HG02678 (cell line): ENCODE results near the gene MAT2A.
"Not testable (repeated sequence)": the region's sequence is repeated elsewhere in the genome, so short reads cannot be mapped to it uniquely, and the experiment has no call there.

Experiments used
- ATAC-seq: cut with Tn5 transposase; IDR thresholded peaks from one replicate; pipeline ENCODE4 v1.9.1; 2021; ENCODE audit warnings: mild to moderate bottlenecking, moderate library complexity; ENCODE audit not compliant: unreplicated experiment

The MAT2A gene

GRCh38 chr2:85578243-85579180, 39.5 kb downstream of the MAT2A start:
- peak; percentile 49 for ATAC-seq

DNA sequence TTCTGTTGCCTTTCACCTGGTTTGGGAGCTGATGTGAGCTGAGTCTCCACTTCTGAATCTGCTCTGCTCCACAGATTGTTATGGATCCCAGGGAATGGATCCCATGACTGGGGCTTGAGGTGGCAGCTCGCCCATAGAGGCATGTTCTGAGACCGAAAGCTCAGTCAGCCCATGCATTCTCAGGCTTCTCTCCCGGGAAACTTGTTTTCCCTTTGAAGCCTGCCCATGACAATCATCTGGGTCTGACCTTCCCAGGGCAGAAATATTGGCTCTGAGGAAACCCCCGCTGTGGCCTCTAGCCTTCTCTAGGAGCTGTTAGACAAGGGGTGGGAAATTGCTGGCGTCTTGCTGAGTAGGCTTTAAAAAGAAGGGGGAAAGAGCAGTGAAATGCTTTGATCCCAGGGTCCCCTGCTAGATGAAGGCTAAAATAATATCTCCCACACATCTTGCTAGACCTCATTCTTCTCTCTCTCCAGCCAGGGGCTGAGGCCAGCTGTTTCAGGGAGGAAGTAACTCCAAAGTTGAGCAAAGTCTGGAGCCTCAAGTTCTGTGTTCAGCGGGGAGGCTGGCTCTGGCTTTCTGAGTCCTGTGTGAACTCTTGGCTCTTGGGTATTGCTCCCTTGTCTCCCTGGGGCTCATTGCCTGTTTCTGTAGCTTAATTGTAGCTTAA, 40.4 kb downstream of the MAT2A start:
- no peak for ATAC-seq

DNA sequence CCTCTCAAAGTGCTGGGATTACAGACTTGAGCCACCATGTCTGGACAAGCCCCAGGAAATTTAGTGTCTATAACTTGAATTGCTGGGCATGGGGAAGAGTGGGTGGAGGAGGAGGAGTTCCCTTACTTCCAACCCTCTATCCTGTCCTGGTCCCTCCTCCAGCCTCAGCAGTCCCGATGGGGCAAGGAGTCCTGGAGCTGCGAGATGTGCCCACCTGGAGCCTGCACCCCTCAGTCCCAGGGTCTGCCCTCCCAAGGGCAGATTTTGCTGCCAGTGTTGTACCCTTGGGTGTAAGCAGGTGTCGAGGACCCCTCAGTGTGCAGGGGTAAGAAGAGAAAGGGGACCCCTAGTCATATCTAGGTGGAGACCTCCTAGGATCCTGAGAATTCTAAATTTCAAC, 41.2 kb downstream of the MAT2A start:
- ATAC-seq, result no peak

DNA sequence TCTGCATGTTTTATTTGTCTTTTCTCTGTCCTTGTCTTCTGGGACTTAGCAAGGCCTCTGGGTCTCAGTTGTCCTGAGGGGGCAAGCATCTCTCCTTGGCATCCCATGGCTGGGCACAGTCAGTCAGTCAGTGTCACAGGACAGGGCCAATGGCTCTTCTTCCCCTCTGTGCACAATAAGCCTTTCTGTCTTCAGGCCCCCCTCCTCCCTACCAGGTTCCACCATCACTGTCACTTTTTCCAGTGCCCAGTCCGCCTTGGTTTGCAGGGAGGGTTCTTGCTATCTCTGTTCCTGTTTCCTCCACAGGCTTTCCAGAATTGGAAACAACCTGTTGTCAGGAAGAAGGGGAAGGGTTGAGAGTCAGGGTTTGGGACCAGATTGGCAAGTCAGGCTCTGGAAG, 43.5 kb downstream of the MAT2A start:
- no peak for ATAC-seq

DNA sequence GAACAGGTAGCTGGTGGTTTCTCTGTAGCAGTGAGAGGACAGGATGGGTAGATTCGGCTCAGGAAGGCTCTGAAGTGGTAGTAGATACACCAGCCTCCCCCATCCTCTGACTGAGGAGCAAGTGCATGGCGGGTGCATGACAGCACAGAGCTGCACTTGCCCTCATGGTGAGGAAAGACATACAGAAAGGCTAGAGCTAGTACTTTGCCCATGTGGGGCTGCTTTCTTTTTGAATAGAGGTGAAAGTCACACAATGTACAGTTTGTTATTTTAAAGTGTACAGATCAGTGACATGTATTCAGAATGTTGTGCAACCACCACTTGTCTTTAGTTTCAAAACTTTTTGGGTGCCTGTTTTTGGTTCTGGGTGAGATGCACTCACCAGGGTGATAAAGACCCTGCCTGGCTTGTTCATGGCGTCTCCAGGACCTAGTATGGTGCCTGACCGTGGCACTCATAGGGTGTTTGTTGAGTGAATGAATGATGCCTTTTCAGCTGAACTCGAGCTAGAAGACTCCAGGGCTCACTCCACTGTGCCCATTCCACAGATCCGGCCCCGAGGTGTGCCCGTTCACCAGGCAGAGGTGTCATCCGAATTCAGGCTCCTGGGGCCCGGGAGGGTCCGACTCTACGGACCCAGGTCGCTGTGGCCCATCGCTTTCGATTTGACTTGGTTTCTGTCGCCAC, 44.8 kb downstream of the MAT2A start:
- ATAC-seq, result peak; percentile 14

- peak; percentile 62 for ATAC-seq
Measured at GRCh38 chr2:85584354-85584856, 45.4 kb downstream of the MAT2A start, which contains the start of gene VAMP5. Gene VAMP5 (plus strand): TSS chr2:85584431. CDS start chr2:85584491, 60 bp downstream.

DNA sequence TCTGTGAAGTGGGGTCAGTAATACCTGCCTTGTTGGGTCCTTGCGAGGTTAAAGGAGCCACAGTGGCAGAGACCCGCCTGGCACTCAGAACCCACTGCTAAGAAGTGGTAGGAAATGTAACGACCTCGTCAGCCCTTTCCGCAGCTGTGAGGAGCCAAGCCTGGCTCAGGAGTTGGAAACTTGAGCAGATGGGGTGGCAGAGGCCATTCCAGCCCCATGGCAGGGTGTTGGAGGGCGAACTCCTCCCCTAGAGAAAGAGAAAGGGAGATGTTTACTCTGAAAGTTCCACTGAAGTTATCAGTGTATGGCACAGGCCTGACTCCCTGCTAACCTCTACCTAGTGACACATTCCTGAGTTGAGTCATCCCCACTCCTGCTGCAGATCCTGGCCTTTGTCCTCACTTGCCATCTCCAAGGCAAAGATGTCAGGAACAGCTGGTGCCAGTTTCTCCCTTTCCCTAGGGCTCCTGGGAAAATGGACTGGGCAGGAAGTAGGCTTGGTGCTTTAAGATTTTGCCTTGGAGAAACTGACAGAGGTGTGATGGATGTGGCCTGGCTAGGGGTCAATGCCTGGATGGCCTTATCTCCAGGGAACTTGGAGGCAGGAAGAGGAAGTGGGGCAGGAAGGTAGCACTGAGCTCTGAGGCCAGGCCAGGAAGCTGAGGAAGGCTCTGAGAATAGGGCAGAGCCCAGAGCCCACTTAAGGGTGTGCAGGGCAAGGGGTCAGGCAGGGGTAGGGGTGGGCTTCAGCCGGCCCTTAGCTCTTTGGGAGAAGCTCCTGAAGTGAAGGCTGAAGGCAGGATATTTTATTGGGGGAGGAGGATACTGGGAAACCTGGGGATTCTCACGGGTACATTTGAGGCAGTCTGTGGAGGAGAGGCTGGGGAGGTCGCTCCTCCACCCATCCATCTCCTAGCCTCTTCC, 46.2 kb downstream of the MAT2A start:
- ATAC-seq, result peak; percentile 51

- ATAC-seq, result no peak
Measured at GRCh38 chr2:85585781-85586105, 46.8 kb downstream of the MAT2A start.

DNA sequence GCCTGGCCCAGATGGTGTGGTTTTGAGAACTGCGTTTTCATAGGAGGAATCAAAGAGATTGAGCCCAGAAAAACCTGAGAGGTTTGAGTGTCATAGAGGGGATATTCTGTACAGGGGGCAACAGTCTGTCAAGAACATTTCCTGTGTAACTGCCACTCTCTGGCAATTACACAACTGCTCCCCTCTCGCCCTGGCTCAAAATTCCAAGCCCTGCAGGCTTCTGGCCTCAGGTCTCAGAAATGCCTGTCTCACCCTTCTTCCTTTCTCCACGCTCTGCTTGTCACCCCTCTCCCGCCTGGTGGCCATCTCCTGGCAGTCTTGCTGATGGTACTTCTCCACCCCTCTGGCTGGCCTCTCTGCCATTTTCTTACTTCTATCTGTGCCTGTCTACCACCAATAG, 49.3 kb downstream of the MAT2A start:
- no peak for ATAC-seq

GRCh38 chr2:85588645-85589044, 49.7 kb downstream of the MAT2A start:
- ATAC-seq, result no peak

DNA sequence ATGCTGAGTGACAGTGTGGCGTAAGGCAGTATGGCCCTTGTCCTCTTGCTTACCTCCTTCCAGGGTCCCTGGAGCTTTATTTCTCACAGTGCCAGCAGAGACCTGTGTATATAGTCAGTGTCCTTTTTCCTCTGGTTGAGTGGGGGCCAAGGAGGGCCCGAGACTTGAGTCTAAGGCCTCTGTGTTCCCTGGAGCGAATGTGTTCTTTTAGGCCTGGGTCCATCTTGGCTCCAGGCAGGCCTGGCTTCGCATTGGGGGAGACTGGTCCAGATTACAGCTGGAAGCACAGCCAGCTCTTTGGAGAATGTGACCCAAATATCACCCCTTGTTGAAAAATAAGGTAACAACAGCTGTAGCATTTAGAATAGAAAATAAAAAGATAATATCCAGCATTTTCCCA, 50.2 kb downstream of the MAT2A start:
- no peak for ATAC-seq

GRCh38 chr2:85589982-85590791, 51.2 kb downstream of the MAT2A start:
- no peak for ATAC-seq

- ATAC-seq, result no peak
Measured at GRCh38 chr2:85590950-85591349, 52.0 kb downstream of the MAT2A start.

DNA sequence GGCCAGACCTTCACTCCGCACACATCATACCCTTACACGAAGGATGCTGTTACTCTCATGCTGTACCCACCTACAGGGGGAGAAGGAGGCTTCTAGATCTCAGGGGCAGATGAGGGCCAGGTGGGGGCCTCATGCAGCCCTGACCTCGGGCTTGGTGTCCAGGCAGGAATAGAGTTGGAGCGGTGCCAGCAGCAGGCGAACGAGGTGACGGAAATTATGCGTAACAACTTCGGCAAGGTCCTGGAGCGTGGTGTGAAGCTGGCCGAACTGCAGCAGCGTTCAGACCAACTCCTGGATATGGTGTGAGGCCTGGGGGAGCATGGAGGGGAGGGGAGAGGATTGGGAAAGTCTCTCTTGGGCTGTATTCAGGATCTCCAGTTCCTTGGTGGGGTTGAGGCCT, 52.6 kb downstream of the MAT2A start:
- ATAC-seq, result no peak

GRCh38 chr2:85592299-85592698, 53.3 kb downstream of the MAT2A start:
- not testable (repeated sequence) for ATAC-seq

GRCh38 chr2:85593023-85593422, 54.1 kb downstream of the MAT2A start:
- ATAC-seq, result no peak
